GM04504 (cell line): ENCODE results near the gene RASA2.

ENCODE experiments used
- DNase-seq: peaks from one replicate; pipeline ENCODE4 v3.0.0-alpha.2; 2012; ENCODE audit warnings: low read depth

RASA2 gene

GRCh38 chr3:141538568-141539240 is 51.9 kb downstream of the RASA2 start:
- DNase-seq = no peak

GRCh38 chr3:141539431-141540187 is 52.8 kb downstream of the RASA2 start:
- DNase-seq = no peak

DNA sequence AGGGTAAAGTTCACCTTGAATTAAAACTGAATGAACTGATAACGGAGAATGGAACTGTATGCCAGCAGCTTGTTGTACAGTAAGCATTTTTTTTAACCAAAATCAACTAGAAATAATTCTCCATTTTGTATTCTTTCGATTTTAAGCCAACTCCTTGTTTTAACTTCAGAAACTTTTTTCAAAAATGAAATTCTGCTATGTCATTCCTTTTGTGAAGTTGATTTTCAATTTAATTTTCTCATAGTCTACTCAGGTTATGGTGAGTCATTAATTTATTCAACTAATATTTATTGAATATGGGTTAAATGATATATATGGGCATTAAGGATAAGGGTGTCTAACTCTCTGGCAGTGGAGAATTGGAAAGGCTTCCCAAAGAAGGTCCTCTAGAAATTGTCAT is 53.7 kb downstream of the RASA2 start:
- DNase-seq = no peak

GRCh38 chr3:141542202-141542969 is 55.6 kb downstream of the RASA2 start:
- DNase-seq = no peak

GRCh38 chr3:141542989-141543388 is 56.2 kb downstream of the RASA2 start:
- DNase-seq = no peak

- no peak for DNase-seq
These were observed 57.9 kb downstream of the RASA2 start for GRCh38 chr3:141544697-141545096.

- no peak for DNase-seq
These were observed 59.3 kb downstream of the RASA2 start for GRCh38 chr3:141546081-141546480.

DNA sequence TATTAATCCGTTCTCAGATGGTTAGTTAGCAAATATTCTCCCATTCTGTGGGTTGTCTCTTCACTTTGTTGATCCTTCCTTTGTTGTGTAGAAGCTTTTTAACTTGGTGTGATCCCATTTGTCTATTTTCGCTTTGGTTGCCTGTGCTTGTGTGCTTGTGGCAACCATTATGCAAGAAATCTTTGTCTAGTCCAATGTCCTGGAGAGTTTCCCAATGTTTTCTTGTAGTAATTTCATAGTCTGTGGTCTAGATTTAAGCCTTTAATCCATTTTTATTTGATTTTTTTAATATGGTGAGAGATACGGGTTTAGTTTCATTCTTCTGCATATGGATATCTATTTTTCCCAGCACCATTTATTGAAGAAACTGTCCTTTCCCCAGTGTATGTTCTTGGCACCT is 59.8 kb downstream of the RASA2 start:
- DNase-seq = no peak

DNA sequence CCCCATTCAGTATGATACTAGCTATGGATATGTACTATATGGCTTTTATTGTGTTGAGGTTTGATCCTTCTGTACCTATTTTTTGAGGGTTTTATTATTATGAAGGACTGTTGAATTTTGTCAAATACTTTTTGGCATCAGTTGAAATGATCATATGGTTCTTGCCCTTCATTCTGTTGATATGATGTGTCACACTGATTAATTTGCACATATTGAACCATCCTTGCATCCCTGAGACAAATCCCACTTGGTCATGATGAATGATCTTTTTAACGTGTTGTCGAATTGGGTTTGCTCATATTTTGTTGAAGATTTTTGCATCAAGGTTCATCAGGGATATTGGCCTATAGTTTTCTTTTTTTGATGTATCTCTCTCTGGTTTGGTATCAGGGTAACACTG is 61.0 kb downstream of the RASA2 start:
- DNase-seq = no peak

GRCh38 chr3:141550926-141551665 is 64.3 kb downstream of the RASA2 start:
- DNase-seq = no peak

GRCh38 chr3:141552440-141552991 is 65.7 kb downstream of the RASA2 start:
- no peak for DNase-seq

DNA sequence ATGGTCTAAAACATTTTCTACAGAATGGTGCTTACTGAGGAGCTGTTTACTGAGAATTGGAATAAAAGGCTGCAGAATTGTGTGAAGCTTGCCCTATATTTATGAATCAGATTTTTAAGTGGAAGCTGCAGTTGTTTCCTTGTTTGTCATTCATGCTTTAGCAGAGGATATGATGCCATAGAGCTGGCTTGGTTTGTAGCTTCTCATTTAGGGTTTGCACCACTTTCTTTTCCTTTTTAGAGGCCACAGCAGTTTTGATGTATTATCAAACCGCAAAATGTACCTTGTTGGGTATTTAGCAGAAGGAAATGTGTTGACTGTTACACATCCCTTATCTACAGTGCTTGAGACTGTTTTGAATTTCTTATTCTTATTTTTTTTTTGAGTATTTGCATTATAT is 66.2 kb downstream of the RASA2 start:
- no peak for DNase-seq

- DNase-seq = no peak
These were observed 69.2 kb downstream of the RASA2 start for GRCh38 chr3:141556034-141556433.

- DNase-seq = no peak
These were observed 71.3 kb downstream of the RASA2 start for GRCh38 chr3:141557961-141558706.

DNA sequence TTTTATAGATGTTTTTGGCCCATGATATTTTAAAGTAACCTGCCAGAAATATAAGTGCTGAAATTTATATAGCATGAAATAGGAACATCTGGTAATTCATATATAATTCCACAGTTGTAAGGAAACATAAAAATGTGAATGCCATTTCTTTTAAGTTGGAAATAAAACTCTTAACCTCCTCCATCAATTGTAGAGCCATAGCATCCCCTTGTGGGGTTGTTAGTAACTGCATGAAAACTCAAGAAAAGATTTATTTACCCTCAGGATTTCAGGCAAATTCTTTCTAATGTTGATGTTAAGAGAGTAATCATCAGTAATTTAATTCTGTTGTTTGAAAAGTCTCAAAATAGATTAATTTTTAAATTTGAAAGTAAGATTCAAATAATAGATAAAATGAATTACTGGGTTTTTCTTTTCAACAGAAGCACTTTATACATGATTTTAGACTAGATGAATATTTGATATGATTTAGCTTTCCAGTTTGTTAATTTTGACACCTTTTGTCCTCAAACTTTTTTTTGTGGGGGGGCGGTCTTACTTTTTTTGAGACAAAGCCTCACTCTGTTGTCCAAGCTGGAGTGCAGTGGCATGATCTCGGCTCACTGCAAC is 74.7 kb downstream of the RASA2 start:
- no peak for DNase-seq

- DNase-seq = no peak
These were observed 77.4 kb downstream of the RASA2 start for GRCh38 chr3:141564241-141564640.

GRCh38 chr3:141570068-141570467 is 83.2 kb downstream of the RASA2 start:
- DNase-seq = no peak

DNA sequence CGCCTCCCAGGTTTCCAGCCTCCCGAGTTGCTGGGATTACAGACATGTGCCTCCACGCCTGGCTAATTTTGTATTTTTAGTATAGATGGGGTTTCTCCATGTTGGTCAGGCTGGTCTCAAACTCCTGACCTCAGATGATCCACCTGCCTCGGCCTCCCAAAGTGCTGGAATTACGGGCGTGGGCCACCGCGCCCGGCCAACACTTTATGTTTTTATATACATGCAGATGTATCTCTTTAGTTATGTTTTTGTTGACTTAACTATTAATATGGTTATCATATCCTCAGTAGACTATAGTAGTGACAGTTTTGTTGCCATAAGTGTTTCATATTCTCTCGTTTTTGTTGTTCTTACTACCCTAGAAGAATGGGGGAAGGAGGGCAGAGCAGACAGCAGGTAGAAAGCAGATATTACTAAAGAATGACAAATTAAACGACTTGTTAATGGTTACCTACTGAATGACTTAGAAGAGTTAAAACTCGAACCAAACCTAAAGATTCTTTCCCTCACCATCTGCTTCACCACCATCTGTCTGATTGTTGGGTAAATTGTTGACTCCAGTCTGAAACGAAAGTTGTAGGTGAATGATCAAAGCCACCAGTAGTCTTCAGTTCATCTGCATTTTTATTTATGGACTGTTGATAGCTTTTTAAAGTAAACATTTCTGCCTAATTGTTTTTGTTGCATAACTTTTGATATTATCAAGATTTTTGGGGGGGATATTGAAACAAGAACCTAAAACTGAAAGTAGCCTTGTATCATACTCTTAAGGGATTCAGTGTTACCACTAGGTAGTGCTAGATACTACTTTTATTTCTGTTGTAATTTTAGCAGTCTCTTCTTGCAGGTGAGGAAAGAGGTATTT is 89.3 kb downstream of the RASA2 start:
- DNase-seq = no peak

DNA sequence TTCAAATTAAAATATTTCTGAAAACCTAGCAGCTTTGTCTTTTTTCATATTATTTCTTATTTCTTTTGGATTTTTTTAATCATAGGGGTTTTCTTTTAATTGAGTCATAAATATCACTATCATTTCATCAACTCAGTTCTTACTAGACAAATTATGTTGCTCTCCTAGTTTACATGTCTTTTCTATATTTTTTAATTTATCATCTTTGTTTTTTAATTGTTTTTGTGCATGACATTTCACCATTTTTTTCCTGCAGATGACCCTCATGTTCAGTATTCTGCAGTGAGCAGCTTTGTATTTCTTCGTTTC is 89.9 kb downstream of the RASA2 start:
- no peak for DNase-seq
